Retinal pigment epithelial cell (primary cell): ENCODE results near the gene GDA.

Experiments
- DNase-seq: peaks from one replicate; pipeline ENCODE4 v3.0.0-alpha.2; 2010; ENCODE audit warnings: low read depth
- H3K4me3 ChIP-seq: 2 replicates; pipeline ENCODE4 v1.5.1; 2011; ENCODE audit warnings: mild to moderate bottlenecking, low read length, control low read depth, moderate library complexity
- TF ChIP-seq, protein P1 (sequence below): conservative IDR thresholded peaks from 2 replicates; pipeline ENCODE4 v1.5.1; 2011; ENCODE audit warnings: low read depth, low read length, control low read depth, inconsistent platforms

GDA gene

DNA sequence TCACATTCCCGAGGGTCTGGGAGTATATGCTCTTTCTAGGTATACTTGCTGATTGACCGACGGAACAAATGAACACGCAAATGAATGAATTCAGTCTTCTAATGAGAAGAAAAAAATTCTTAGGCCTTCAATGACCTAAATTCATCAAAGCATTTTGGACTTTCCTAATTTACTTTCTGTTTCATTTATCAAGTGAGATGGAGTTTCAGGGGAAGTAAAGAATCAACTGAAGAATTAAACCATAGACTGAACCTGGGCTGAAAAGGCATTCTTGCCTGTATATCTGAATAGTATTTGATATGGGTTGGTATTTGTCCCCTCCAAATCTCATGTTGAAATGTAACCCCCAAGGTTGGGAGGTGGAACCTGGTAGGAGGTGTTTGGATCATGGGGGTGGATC, 151.6 kb downstream of the GDA start:
- TF ChIP-seq, protein P1, sequence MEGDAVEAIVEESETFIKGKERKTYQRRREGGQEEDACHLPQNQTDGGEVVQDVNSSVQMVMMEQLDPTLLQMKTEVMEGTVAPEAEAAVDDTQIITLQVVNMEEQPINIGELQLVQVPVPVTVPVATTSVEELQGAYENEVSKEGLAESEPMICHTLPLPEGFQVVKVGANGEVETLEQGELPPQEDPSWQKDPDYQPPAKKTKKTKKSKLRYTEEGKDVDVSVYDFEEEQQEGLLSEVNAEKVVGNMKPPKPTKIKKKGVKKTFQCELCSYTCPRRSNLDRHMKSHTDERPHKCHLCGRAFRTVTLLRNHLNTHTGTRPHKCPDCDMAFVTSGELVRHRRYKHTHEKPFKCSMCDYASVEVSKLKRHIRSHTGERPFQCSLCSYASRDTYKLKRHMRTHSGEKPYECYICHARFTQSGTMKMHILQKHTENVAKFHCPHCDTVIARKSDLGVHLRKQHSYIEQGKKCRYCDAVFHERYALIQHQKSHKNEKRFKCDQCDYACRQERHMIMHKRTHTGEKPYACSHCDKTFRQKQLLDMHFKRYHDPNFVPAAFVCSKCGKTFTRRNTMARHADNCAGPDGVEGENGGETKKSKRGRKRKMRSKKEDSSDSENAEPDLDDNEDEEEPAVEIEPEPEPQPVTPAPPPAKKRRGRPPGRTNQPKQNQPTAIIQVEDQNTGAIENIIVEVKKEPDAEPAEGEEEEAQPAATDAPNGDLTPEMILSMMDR: no peak
- DNase-seq: no peak
- no peak overlapping the region for H3K4me3 ChIP-seq
